ENCODE measurements around the gene TM9SF2.

TM9SF2 gene

DNA sequence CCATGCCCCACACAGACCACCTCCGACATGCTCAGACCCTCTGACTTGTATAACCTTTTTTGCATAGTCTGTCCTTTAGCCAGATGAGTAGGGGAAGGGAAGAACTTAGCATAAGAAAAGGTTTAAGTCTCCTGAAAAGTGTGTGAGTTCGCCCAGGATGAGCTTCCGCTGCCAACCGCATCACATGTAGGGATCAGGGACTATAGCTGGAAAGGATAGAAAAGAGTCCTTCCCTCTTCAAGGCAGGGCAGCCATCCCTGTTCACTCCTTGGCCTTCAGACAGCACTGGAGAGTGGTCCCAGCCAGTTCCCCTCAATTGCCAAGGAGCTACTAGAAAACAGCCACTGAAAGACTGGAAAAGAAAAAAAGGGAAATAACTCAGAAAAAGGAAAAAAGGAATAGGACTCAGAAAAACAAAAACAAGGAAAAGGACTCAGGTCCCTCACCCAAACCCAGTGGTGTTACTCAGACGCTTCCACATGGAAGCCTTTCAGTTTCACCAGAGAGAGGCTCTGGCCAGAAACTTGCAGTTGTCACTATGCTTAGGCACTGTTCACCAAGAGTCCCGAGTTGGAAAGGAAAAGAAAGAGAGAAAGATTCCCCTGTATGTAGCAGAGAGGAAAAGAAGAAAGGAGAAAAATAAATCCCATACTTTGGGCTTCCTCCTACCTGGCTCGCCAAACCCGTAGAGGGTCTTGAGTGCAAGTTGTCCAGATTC, 5.6 kb upstream of the TM9SF2 start:
- DNase-seq = no peak

- peak; percentile 95 for DNase-seq
Observed at GRCh38 chr13:99496184-99497142, 4.8 kb upstream of the TM9SF2 start.

GRCh38 chr13:99498171-99499161, 2.8 kb upstream of the TM9SF2 start:
- peak; percentile 95 for DNase-seq

DNA sequence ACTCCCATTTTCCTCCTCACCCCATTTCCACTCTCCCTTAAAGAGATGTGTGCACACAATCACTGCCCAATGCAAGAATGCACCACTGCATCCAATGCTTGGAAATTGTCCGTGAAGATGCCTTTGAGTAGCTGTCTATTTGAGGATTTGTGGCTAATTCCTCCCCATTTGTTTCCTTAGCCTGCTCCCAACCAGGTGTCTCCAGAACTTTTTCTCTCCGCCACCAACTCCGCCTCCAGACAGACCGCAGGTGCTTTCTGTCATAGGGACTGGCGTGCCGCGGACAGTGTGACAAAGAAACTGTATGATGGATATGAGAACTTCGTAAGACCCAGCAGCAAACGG, 461 bp upstream of the TM9SF2 start:
- no peak for DNase-seq

DNA sequence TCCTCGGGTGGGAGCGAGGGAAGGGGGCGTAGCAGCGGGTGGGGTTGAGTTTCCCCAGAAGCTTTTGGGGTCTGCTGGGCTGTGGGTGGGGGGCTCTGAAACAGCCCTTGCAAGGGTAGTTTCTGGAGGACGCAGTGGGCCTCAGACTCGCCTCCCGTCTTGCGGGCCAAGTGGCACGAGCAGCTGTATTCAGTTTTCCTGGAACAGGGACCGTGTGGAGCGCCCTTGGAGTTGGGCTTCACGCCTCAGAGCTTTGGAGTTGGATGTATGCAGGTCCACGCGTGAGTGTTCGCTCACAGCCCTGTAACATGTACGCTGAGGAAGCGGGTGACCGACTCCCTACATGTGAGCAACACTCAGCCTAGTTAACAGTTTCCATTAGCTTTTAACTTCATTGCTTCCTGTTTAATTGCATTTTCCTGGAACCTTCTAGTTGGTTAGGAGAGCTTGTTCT, 603 bp downstream of the TM9SF2 start:
- DNase-seq = peak; percentile 62

DNA sequence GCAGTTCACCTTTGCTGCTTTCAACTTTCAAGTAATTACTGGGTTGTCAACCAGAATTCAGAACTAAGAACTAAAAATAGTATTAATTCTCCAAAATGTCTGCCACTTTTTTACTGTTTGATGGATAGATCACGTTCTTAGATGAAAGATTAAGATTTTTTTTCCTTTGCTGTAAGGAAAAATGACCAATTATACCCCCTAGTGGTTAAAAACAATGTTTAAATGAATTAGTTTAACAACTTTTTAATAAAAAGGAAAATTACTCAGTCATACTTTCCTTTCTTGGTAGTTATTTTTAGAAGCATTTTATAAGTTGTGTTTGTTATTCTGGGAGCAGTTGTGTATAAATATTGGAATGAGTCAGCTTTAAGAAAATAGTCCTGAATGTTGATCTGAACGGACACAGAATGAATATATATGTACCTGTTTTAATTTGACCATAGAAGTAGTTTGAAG, 4.6 kb downstream of the TM9SF2 start:
- DNase-seq = no peak

GRCh38 chr13:99506634-99507033, 5.4 kb downstream of the TM9SF2 start:
- peak; percentile 79 for DNase-seq

DNA sequence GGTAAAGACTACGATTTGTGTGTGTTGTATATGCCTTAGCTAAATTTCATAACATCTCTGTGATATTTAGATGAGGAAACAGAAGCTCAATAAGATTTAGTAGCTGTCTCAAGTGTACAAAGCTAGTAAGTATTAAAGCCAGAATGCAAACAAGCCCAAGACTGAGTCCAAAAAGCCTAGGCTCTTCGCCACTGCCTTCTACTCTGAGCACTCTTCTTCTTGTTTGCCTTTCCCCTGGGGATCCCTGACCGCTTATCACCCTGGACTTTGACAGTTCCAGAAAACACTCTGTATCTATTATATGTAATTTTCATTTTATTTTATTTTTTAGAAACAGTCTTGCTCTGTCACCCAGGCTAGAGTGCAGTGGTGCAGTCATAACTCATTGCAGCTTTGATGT, 5.8 kb downstream of the TM9SF2 start:
- DNase-seq = no peak

GRCh38 chr13:99507551-99507950, 6.3 kb downstream of the TM9SF2 start:
- no peak for DNase-seq

DNA sequence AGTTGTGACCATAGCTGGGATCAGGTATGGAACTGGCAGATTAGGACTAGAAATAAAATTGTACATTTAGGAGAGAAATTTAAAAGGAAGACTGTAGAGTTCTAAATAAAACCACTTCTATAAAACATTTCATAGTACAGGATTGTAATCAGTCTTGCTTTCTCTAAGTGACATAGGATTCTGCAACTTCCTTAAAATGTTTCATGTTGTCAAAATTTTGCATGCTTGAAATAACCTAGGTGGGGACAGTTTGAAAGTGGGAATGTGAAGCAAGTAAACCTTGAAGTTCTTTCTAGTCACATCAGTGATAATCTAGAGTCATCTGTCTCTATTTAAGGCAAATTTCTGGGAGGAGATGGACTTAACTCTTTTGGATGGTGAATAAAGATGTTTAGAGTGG, 6.7 kb downstream of the TM9SF2 start:
- peak; percentile 54 for DNase-seq

DNA sequence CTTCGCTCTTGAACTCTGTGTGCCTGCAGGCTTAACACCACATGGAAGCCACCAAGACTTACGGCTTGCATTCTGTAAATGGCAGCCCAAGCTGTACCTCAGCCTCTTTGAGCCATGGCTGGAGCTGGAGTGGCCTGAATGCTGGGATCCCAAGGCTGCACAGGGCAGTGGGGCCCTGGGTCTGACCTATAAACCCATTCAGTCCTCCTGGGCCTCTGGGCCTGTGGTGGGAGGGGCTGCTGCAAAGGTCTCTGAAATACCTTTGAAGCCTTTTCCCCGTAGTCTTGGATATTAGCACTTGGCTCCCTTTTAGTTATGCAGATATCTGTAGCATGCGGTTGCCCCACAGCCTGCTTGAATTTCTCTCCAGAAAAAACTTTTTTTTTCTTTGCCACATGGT, 8.2 kb downstream of the TM9SF2 start:
- DNase-seq = no peak

DNA sequence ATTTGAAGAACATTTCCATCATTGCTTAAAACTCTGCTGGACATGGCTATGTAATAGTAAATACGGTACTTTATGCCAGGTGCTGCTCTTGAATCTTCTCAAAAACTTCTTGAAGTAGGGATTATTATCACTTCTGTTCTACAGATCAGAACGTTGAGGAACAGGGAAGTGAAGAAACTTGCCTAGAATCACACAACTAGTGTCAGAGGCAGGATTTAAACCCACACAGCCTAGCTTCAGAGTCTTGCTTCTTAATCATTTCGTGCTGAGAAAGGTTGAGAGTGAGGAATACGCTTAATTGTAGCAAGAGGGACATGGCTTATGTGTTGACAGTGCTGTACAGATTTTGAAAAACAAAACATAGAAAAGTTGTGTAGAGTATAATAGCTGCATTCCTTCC, 13.5 kb downstream of the TM9SF2 start:
- DNase-seq = no peak

- DNase-seq = no peak
Observed at GRCh38 chr13:99516153-99516929, 15.1 kb downstream of the TM9SF2 start.

- no peak for DNase-seq
Observed at GRCh38 chr13:99517577-99517976, 16.3 kb downstream of the TM9SF2 start.

GRCh38 chr13:99517984-99518383, 16.7 kb downstream of the TM9SF2 start:
- no peak for DNase-seq

- no peak for DNase-seq
Observed at GRCh38 chr13:99522298-99522697, 21.0 kb downstream of the TM9SF2 start.

GRCh38 chr13:99523838-99524237, 22.6 kb downstream of the TM9SF2 start:
- no peak for DNase-seq

GRCh38 chr13:99525967-99526366, 24.7 kb downstream of the TM9SF2 start:
- DNase-seq = no peak

DNA sequence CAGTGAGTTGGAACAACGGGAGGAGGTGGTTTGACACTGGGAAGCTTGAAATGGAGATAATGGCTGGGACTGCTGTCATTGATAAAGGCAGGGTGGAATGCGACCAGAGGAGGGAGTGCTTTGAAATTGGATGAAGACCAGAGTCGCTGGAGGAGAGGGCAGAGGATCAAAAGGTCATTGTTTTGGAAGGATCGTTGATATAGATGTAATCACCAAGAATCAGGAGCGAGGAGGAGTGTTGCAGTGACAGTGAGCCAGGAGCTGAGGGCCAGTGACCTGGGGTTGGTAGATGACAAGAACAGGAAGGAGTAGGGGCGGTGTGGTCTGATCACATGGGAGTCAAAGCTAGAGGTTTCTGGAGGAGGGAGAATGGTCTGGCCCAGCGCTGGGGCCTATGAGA, 25.3 kb downstream of the TM9SF2 start:
- no peak for DNase-seq

DNA sequence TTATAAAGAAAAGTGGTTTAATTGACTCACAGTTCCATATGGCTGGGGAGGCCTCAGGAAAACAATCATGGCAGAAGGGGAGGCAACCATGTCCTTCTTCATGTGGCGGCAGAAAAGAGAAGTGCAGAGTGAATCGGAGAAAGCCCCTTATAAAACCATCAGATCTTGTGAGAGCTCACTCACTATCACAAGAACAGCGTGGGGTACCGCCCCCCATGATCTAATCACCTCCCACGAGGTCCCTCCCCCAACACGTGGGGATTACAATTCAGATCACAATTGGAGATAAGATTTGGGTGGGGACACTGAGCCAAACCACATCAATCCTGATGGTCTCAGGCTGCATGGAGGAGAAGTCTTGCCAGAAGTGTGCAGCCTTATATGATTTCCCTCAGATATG, 26.0 kb downstream of the TM9SF2 start:
- no peak for DNase-seq

DNA sequence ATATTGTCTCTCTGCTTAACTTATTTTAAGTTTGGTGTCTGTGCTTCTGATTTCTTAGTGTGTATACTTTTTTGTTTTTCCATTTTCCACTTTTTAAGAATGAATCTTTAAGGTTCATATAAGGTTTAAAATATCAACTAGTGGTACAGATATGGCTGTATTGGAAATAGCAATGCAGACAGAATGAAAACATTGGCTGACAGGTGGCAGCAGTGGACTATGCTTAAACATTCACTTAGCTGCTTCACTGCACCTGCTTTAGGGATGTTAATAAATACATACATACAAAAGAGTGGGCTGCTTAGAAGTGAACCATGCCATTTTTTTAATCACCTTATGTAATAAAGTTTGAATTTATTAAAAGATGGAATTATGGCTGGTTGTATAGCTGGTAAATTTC, 27.3 kb downstream of the TM9SF2 start:
- DNase-seq = no peak

DNA sequence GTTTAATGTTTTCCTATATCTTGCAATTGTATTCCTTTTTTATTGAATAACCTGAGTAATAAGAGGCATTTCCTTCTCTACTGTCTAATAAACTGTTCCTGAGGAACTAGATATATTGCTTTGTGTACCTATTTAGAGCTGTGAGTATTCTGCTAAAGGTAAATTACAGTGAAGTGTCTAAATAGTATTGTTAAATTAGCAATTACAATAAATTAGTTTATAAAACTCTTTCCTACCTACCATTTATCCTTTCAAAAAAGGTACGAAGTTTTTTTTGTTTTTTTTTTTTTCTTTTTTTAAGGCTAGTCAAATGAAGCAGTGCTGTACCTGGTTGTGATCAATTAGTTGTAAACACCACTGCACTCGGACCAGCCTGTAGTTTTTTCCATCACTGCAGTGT, 34.8 kb downstream of the TM9SF2 start:
- no peak for DNase-seq

Measured in GF-D8 (cell line).